GM19324 (cell line): ENCODE measurements around the gene MCRIP1.
"Not testable (repeated sequence)": the region's sequence is repeated elsewhere in the genome, so short reads cannot be mapped to it uniquely, and the experiment has no call there.

Experiments used
- ATAC-seq: cut with Tn5 transposase; IDR thresholded peaks from one replicate; pipeline ENCODE4 v1.9.1; 2021; ENCODE audit warnings: mild to moderate bottlenecking, moderate library complexity; ENCODE audit not compliant: unreplicated experiment, low FRiP score

The MCRIP1 gene

GRCh38 chr17:81842725-81843504, 9.8 kb upstream of the MCRIP1 start:
- ATAC-seq, result no peak

- no peak for ATAC-seq
These were observed 9.3 kb upstream of the MCRIP1 start for GRCh38 chr17:81842378-81842724.

GRCh38 chr17:81841866-81842265, 8.8 kb upstream of the MCRIP1 start:
- ATAC-seq, result no peak

GRCh38 chr17:81840826-81841778, 8.0 kb upstream of the MCRIP1 start:
- no peak for ATAC-seq

- ATAC-seq, result not testable (repeated sequence)
These were observed 7.0 kb upstream of the MCRIP1 start for GRCh38 chr17:81840059-81840458.

- ATAC-seq, result no peak
These were observed 6.2 kb upstream of the MCRIP1 start for GRCh38 chr17:81839301-81839700.

GRCh38 chr17:81838753-81839255, 5.7 kb upstream of the MCRIP1 start:
- no peak for ATAC-seq

- ATAC-seq, result no peak
These were observed 4.5 kb upstream of the MCRIP1 start for GRCh38 chr17:81837641-81838040.

GRCh38 chr17:81834831-81835267, 1.8 kb upstream of the MCRIP1 start, which contains the start of gene PPP1R27:
TSS of gene PPP1R27 (minus strand) at chr17:81835050. CDS start at chr17:81834953, 97 bp downstream.
- no peak for ATAC-seq

GRCh38 chr17:81833921-81834830, 1.1 kb upstream of the MCRIP1 start:
- peak; percentile 1 for ATAC-seq

GRCh38 chr17:81832608-81833159, 407 bp downstream of the MCRIP1 start:
- ATAC-seq, result peak; percentile 6

- no peak for ATAC-seq
These were observed 1.0 kb downstream of the MCRIP1 start for GRCh38 chr17:81831957-81832607.

GRCh38 chr17:81831563-81831956, 1.5 kb downstream of the MCRIP1 start:
- no peak for ATAC-seq

GRCh38 chr17:81829858-81830257, 3.2 kb downstream of the MCRIP1 start:
- ATAC-seq, result no peak

- ATAC-seq, result no peak
These were observed 4.4 kb downstream of the MCRIP1 start for GRCh38 chr17:81828656-81829055.

- ATAC-seq, result no peak
These were observed 7.1 kb downstream of the MCRIP1 start for GRCh38 chr17:81825841-81826466.

GRCh38 chr17:81824595-81824994, 8.5 kb downstream of the MCRIP1 start:
- ATAC-seq, result no peak

GRCh38 chr17:81823820-81824550, 9.1 kb downstream of the MCRIP1 start:
- no peak for ATAC-seq
